Measurements from ENCODE around the gene SLAIN1. TPM values are rescaled to one million over a fixed set of nuclear protein-coding genes. Genes with fewer than 3 reads are reported as not detected.

SLAIN1 gene
- total and polyA plus RNA-seq, 2 donors (not counting 3 experiments of a cell fraction or from before 2014, with no cell fraction given) = 4.1 to 4.3 TPM

GRCh38 chr13:77733674-77734073 lies 36.2 kb downstream of the SLAIN1 start:
- Histone ChIP-seq H3K27ac (ENCODE audit: insufficient read depth, low read depth, low read length) (no peak overlapping the region), H3K4me3 (replicated peaks in 1 of 3; ENCODE audit: insufficient read depth in 1 of 3, low read depth in 1 of 3, low read length in 3 of 3) (no peak overlapping the region), H3K9me1 (replicated peaks; ENCODE audit: control insufficient read depth, extremely low read depth, insufficient read depth, low read length) (no peaks in the 10 kb centered on the region), H2AFZ (ENCODE audit: low read depth, low read length) (no peak overlapping the region), H3K4me2 (ENCODE audit: insufficient read depth, low read length) (no peak overlapping the region), H4K20me1 (replicated peaks; ENCODE audit: control insufficient read depth, extremely low read depth, insufficient read depth, low read length) (no peaks in the 10 kb centered on the region), H3K79me2 (ENCODE audit: control insufficient read depth, insufficient read depth, low read length) (no peaks in the 10 kb centered on the region), H3K9ac (replicated peaks; ENCODE audit: extremely low read depth, insufficient read depth, low read length) (no peak overlapping the region), H3K4me1 (ENCODE audit: control insufficient read depth, extremely low read depth, insufficient read depth, low read length) (no peaks in the 10 kb centered on the region), H3K27me3 (ENCODE audit: control insufficient read depth in 2 of 2, insufficient read depth in 2 of 2, low read length in 2 of 2) (no peaks in the 10 kb centered on the region), H3K36me3 (ENCODE audit: control insufficient read depth in 2 of 2, extremely low read depth in 1 of 2, insufficient read depth in 2 of 2, low read length in 2 of 2) (no peaks in the 10 kb centered on the region), H3K9me3 (replicated peaks; ENCODE audit: control insufficient read depth, insufficient read depth, low read length) (no peaks in the 10 kb centered on the region)
- ChIA-PET CTCF (no interaction called here), POLR2A (no interaction called here)
- DNase-seq (ENCODE audit: low read depth, low spot score) (no peak), FAIRE-seq (no peak)
- intact Hi-C loops (cut with micrococcal nuclease) (no loop called here), dilution Hi-C loops (cut with MboI; ENCODE audit: extremely low pct_ligation_motif_present, low sequenced_read_pairs) (no loop called here)
- no TSS peak for BruUV-seq (replicated peaks)
- TF ChIP-seq FOS (IDR thresholded peaks at IDR 0.05; ENCODE audit: borderline replicate concordance, insufficient read depth, low read length) = no peak
- no peak for TF ChIP-seq EZH2 (IDR thresholded peaks at IDR 0.05; ENCODE audit: borderline replicate concordance, low read depth, low read length, severe bottlenecking)
- TF ChIP-seq POLR2A (IDR thresholded peaks at IDR 0.05; ENCODE audit: low read depth, low read length) = no peak
- TF ChIP-seq MYC (IDR thresholded peaks at IDR 0.05; ENCODE audit: low read depth, low read length) = no peak
- no peak for TF ChIP-seq POLR2AphosphoS5 (IDR thresholded peaks at IDR 0.05; ENCODE audit: insufficient read depth, low read depth, low read length)

- dilution Hi-C loops (cut with MboI; ENCODE audit: extremely low pct_ligation_motif_present, low sequenced_read_pairs) (no loop called here), intact Hi-C loops (cut with micrococcal nuclease) (no loop called here)
- Histone ChIP-seq H3K27me3 (ENCODE audit: control insufficient read depth in 2 of 2, insufficient read depth in 2 of 2, low read length in 2 of 2) (no peaks in the 10 kb centered on the region), H3K27ac (ENCODE audit: insufficient read depth, low read depth, low read length) (no peak overlapping the region), H3K9me1 (replicated peaks; ENCODE audit: control insufficient read depth, extremely low read depth, insufficient read depth, low read length) (no peaks in the 10 kb centered on the region), H3K9me3 (replicated peaks; ENCODE audit: control insufficient read depth, insufficient read depth, low read length) (no peaks in the 10 kb centered on the region), H3K36me3 (ENCODE audit: control insufficient read depth in 2 of 2, extremely low read depth in 1 of 2, insufficient read depth in 2 of 2, low read length in 2 of 2) (no peaks in the 10 kb centered on the region), H3K79me2 (ENCODE audit: control insufficient read depth, insufficient read depth, low read length) (no peaks in the 10 kb centered on the region), H3K9ac (replicated peaks; ENCODE audit: extremely low read depth, insufficient read depth, low read length) (no peak overlapping the region), H3K4me3 (replicated peaks in 1 of 3; ENCODE audit: insufficient read depth in 1 of 3, low read depth in 1 of 3, low read length in 3 of 3) (no peak overlapping the region), H4K20me1 (replicated peaks; ENCODE audit: control insufficient read depth, extremely low read depth, insufficient read depth, low read length) (no peaks in the 10 kb centered on the region), H3K4me1 (ENCODE audit: control insufficient read depth, extremely low read depth, insufficient read depth, low read length) (no peaks in the 10 kb centered on the region), H2AFZ (ENCODE audit: low read depth, low read length) (no peak overlapping the region), H3K4me2 (ENCODE audit: insufficient read depth, low read length) (no peak overlapping the region)
- no peak for TF ChIP-seq POLR2AphosphoS5 (IDR thresholded peaks at IDR 0.05; ENCODE audit: insufficient read depth, low read depth, low read length)
- TF ChIP-seq FOS (IDR thresholded peaks at IDR 0.05; ENCODE audit: borderline replicate concordance, insufficient read depth, low read length) = no peak
- TF ChIP-seq, protein P1, sequence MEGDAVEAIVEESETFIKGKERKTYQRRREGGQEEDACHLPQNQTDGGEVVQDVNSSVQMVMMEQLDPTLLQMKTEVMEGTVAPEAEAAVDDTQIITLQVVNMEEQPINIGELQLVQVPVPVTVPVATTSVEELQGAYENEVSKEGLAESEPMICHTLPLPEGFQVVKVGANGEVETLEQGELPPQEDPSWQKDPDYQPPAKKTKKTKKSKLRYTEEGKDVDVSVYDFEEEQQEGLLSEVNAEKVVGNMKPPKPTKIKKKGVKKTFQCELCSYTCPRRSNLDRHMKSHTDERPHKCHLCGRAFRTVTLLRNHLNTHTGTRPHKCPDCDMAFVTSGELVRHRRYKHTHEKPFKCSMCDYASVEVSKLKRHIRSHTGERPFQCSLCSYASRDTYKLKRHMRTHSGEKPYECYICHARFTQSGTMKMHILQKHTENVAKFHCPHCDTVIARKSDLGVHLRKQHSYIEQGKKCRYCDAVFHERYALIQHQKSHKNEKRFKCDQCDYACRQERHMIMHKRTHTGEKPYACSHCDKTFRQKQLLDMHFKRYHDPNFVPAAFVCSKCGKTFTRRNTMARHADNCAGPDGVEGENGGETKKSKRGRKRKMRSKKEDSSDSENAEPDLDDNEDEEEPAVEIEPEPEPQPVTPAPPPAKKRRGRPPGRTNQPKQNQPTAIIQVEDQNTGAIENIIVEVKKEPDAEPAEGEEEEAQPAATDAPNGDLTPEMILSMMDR (IDR thresholded peaks at IDR 0.05; ENCODE audit: extremely low read depth in 1 of 2, insufficient read depth in 1 of 2, low read depth in 1 of 2, low read length in 2 of 2) = no peak
- no peak for TF ChIP-seq GATA2 (IDR thresholded peaks at IDR 0.05; ENCODE audit: insufficient read depth, insufficient read length, low read depth, low read length)
- no peak for TF ChIP-seq MAX (IDR thresholded peaks at IDR 0.05; ENCODE audit: insufficient read depth, insufficient read length)
- TF ChIP-seq JUN (IDR thresholded peaks at IDR 0.05; ENCODE audit: borderline replicate concordance, insufficient read depth, insufficient read length, low read depth) = no peak
- TF ChIP-seq EZH2 (IDR thresholded peaks at IDR 0.05; ENCODE audit: borderline replicate concordance, low read depth, low read length, severe bottlenecking) = no peak
- no peak for TF ChIP-seq MYC (IDR thresholded peaks at IDR 0.05; ENCODE audit: low read depth, low read length)
- no peak for TF ChIP-seq POLR2A (IDR thresholded peaks at IDR 0.05; ENCODE audit: low read depth, low read length)
- FAIRE-seq (no peak), DNase-seq (ENCODE audit: low read depth, low spot score) (no peak)
- ChIA-PET CTCF (no interaction called here), POLR2A (no interaction called here)
- no TSS peak for BruUV-seq (replicated peaks)
Observed at GRCh38 chr13:77737583-77738200, 40.2 kb downstream of the SLAIN1 start.
